Upper lobe of left lung (tissue), 6 donors: ENCODE results near the gene SACM1L. TPM values are rescaled to one million over a fixed set of nuclear protein-coding genes. Genes with fewer than 3 reads are reported as not detected.

Experiments used
- ATAC-seq, 2 donors: fragments of 200-7000 bp; cut with Tn5 transposase; one replicate each; pipeline ENCODE4 v1.9.1; 2022; ENCODE audit warnings: mild to moderate bottlenecking in 2 of 2, moderate library complexity in 2 of 2; ENCODE audit not compliant: low FRiP score in 2 of 2
- DNase-seq, 2 donors: peaks; one replicate each; pipeline ENCODE4 v3.0.0-alpha.2; 2019 to 2020
- H3K27ac ChIP-seq, 4 donors: fragments of 200-600 bp; sonication (generic); one replicate each; pipeline ENCODE4 v1.5.1; 2016 to 2019
- H3K27me3 ChIP-seq, 4 donors: fragments of 200-600 bp; sonication (generic); one replicate each; pipeline ENCODE4 v1.5.1; 2017 to 2019
- H3K36me3 ChIP-seq, 4 donors: fragments of 200-600 bp; sonication (generic); one replicate each; pipeline ENCODE4 v1.5.1; 2016 to 2019
- H3K4me1 ChIP-seq, 4 donors: fragments of 200-600 bp; sonication (generic); one replicate each; pipeline ENCODE4 v1.5.1; 2018 to 2019
- H3K4me3 ChIP-seq, 4 donors: fragments of 200-600 bp; sonication (generic); one replicate each; pipeline ENCODE4 v1.5.1; 2017 to 2019; ENCODE audit warnings: mild to moderate bottlenecking in 2 of 4, moderate library complexity in 1 of 4
- H3K9me3 ChIP-seq, 4 donors: fragments of 200-600 bp; sonication (generic); one replicate each; pipeline ENCODE4 v1.5.1; 2018 to 2019
- CTCF ChIP-seq, 6 experiments: fragments of 450-650 bp in 4 of 6; fragments of 200-600 bp in 2 of 6; sonication (generic) in 2 of 6; IDR thresholded peaks; one replicate each; pipeline ENCODE4 v1.5.1; 2016 to 2019; ENCODE audit warnings: antibody characterized with exemption in 6 of 6
- EP300 ChIP-seq, 4 donors: sonication (generic); formaldehyde crosslinking; IDR thresholded peaks; one replicate each; pipeline ENCODE4 v1.5.1; 2017; ENCODE audit warnings: antibody characterized with exemption in 4 of 4, control low read depth in 2 of 4
- POLR2A ChIP-seq, 4 donors: fragments of 450-650 bp; IDR thresholded peaks; one replicate each; pipeline ENCODE4 v1.5.1; 2016 to 2017; ENCODE audit warnings: antibody characterized with exemption in 4 of 4, mild to moderate bottlenecking in 2 of 4
- POLR2AphosphoS5 ChIP-seq, 2 donors: sonication (generic); formaldehyde crosslinking; IDR thresholded peaks; one replicate each; pipeline ENCODE4 v1.5.1; 2017; ENCODE audit warnings: antibody characterized with exemption in 2 of 2
- WGBS, 2 donors: methylation state at CpG; one replicate each; pipeline ENCODE4 v1.1.5; 2017 to 2018; 5-methylcytosine and 5-hydroxymethylcytosine counted together
- total RNA-seq, 6 donors: library from RNA; depleted of rRNA in 4 of 6; stranded (reverse); fragments of >200 nt in 4 of 6; gene quantifications; one replicate each; pipeline versions ENCODE4 v1.1.0 to v1.2.1, GENCODE V29; 2016 to 2021
- donor health status: DM: no; HTN: no; CAD: no; lungs with moderate emphysema.
- donor health status: DM: no; HTN: yes; CAD: no; lungs with severe emphysema.

Gene SACM1L
- total RNA-seq, 6 donors from 2014 or later = 29.9 to 102 (median 63.9) TPM

GRCh38 chr3:45701172-45701867 is 12.1 kb downstream of the SACM1L start:
- Histone ChIP-seq H3K4me1 (peaks cover 0 to 3% (median 0%) of the 10 kb centered on the region in 4 donors), H3K27ac (no peak overlapping the region), H3K9me3 (no peaks in the 10 kb centered on the region), H3K27me3 (no peaks in the 10 kb centered on the region), H3K36me3 (peaks cover 0 to 34% (median 7%) of the 10 kb centered on the region in 4 donors), H3K4me3 (no peak overlapping the region)
- DNase-seq (no peak), ATAC-seq (no peak)
- WGBS, 2 donors = 56 to 69% methylated on average over 9 of the region's 9 CpGs
- TF ChIP-seq EP300 (IDR thresholded peaks at IDR 0.05) (no peak), CTCF (IDR thresholded peaks at IDR 0.05) (no peak), POLR2AphosphoS5 (IDR thresholded peaks at IDR 0.05) (no peak), POLR2A (IDR thresholded peaks at IDR 0.05) (no peak)

GRCh38 chr3:45704301-45704943 is 15.2 kb downstream of the SACM1L start:
- ATAC-seq = no peak
- Histone ChIP-seq H3K9me3 (no peaks in the 10 kb centered on the region), H3K4me1 (peaks cover 0 to 3% (median 0%) of the 10 kb centered on the region in 4 donors), H3K36me3 (peaks cover 0 to 63% (median 19%) of the 10 kb centered on the region in 4 donors), H3K27me3 (no peaks in the 10 kb centered on the region), H3K4me3 (no peak overlapping the region), H3K27ac (no peak overlapping the region)
- no peak for DNase-seq
- TF ChIP-seq POLR2AphosphoS5 (IDR thresholded peaks at IDR 0.05) = no peak
- TF ChIP-seq EP300 (IDR thresholded peaks at IDR 0.05) = no peak
- no peak for TF ChIP-seq CTCF (IDR thresholded peaks at IDR 0.05)
- no peak for TF ChIP-seq POLR2A (IDR thresholded peaks at IDR 0.05)
- 89 to 92% methylated on average over 4 of the region's 4 CpGs for WGBS, 2 donors

- DNase-seq (no peak), ATAC-seq (no peak)
- Histone ChIP-seq H3K27me3 (no peaks in the 10 kb centered on the region), H3K36me3 (peaks cover 0 to 79% (median 26%) of the 10 kb centered on the region in 4 donors), H3K27ac (no peak overlapping the region), H3K4me3 (no peak overlapping the region), H3K4me1 (no peaks in the 10 kb centered on the region), H3K9me3 (no peaks in the 10 kb centered on the region)
- TF ChIP-seq POLR2A (IDR thresholded peaks at IDR 0.05) (no peak), POLR2AphosphoS5 (IDR thresholded peaks at IDR 0.05) (no peak), CTCF (IDR thresholded peaks at IDR 0.05) (no peak), EP300 (IDR thresholded peaks at IDR 0.05) (no peak)
- 84 to 97% methylated on average over 2 of the region's 2 CpGs for WGBS, 2 donors
These were observed 16.9 kb downstream of the SACM1L start for GRCh38 chr3:45705839-45706808.

GRCh38 chr3:45711931-45712330 is 22.7 kb downstream of the SACM1L start:
- H3K4me3 ChIP-seq = no peak overlapping the region
- no peaks in the 10 kb centered on the region for H3K4me1 ChIP-seq
- H3K36me3 ChIP-seq = peaks cover 11 to 88% (median 34%) of the 10 kb centered on the region in 4 donors
- no peaks in the 10 kb centered on the region for H3K27me3 ChIP-seq
- DNase-seq (no peak), ATAC-seq (no peak)
- WGBS, 2 donors = 76 to 82% methylated on average over 4 of the region's 4 CpGs
- H3K9me3 ChIP-seq = no peaks in the 10 kb centered on the region
- TF ChIP-seq CTCF (IDR thresholded peaks at IDR 0.05) (no peak), POLR2A (IDR thresholded peaks at IDR 0.05) (no peak), EP300 (IDR thresholded peaks at IDR 0.05) (no peak), POLR2AphosphoS5 (IDR thresholded peaks at IDR 0.05) (no peak)
- H3K27ac ChIP-seq = no peak overlapping the region
